Measurements from ENCODE around the gene ADAMTS18. TPM values are rescaled to one million over a fixed set of nuclear protein-coding genes. Genes with fewer than 3 reads are reported as not detected.

ADAMTS18 gene
- total RNA-seq, 2 donors from 2014 or later = 0.52 to 2.6 TPM

DNA sequence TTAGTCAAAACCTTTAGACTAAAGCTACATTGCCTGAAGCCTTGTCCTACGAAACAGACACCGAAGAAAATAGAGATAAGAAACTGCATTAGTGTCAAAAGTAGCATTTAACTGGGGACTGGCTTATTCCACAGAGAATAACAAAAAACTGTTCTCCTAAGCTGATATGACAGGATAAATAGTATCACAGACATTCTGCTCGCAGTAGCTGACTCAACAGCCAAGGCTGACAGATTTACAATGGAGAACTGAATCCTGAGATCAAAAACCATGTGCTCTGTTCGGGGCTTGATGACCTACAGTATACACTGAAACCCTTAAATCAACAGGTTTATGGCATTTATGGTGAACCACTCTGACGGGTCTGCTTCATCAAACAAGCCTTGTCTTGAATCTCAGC is 25.5 kb downstream of the ADAMTS18 start:
- ATAC-seq (no peak), DNase-seq (no peak)
- Histone ChIP-seq H3K27ac (no peak overlapping the region), H3K27me3 (no peaks in the 10 kb centered on the region), H3K4me3 (no peak overlapping the region), H3K36me3 (replicated peaks in 1 of 2; ENCODE audit: insufficient read depth in 1 of 2, low read depth in 2 of 2) (no peaks in the 10 kb centered on the region), H3K4me1 (no peaks in the 10 kb centered on the region), H3K9me3 (no peaks in the 10 kb centered on the region)
- intact Hi-C loops (cut with DNase I) = no loop called here
- no peak for TF ChIP-seq POLR2A (IDR thresholded peaks at IDR 0.05)
- TF ChIP-seq, protein P1, sequence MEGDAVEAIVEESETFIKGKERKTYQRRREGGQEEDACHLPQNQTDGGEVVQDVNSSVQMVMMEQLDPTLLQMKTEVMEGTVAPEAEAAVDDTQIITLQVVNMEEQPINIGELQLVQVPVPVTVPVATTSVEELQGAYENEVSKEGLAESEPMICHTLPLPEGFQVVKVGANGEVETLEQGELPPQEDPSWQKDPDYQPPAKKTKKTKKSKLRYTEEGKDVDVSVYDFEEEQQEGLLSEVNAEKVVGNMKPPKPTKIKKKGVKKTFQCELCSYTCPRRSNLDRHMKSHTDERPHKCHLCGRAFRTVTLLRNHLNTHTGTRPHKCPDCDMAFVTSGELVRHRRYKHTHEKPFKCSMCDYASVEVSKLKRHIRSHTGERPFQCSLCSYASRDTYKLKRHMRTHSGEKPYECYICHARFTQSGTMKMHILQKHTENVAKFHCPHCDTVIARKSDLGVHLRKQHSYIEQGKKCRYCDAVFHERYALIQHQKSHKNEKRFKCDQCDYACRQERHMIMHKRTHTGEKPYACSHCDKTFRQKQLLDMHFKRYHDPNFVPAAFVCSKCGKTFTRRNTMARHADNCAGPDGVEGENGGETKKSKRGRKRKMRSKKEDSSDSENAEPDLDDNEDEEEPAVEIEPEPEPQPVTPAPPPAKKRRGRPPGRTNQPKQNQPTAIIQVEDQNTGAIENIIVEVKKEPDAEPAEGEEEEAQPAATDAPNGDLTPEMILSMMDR (IDR thresholded peaks at IDR 0.05) = no peak
- 54 to 65% methylated on average over 5 of the region's 5 CpGs for WGBS, 2 donors

DNA sequence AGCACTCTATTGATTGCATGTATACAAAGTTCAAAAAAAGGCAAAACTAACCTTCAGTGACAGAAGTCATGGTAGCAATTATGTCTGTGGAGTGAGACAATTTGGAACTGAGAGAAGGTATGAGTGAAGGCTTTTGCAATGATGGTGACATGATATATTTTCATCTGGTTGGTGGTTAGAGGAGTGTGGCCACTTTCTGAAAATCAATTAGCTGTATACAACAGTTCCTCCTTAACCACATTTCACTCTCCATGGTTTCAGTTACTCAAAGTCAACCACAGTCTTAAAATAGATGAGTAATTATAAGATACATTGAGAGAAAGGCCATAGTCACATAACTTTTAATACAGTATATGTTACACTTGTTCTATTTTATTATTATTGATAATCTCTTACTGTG is 26.2 kb downstream of the ADAMTS18 start:
- H3K36me3 ChIP-seq (replicated peaks in 1 of 2; ENCODE audit: insufficient read depth in 1 of 2, low read depth in 2 of 2) = no peaks in the 10 kb centered on the region
- H3K27ac ChIP-seq = no peak overlapping the region
- DNase-seq (no peak), ATAC-seq (no peak)
- H3K27me3 ChIP-seq = no peaks in the 10 kb centered on the region
- no peaks in the 10 kb centered on the region for H3K9me3 ChIP-seq
- no peak overlapping the region for H3K4me3 ChIP-seq
- intact Hi-C loops (cut with DNase I) = no loop called here
- no peaks in the 10 kb centered on the region for H3K4me1 ChIP-seq
- TF ChIP-seq POLR2A (IDR thresholded peaks at IDR 0.05) = no peak
- TF ChIP-seq, protein P1 (IDR thresholded peaks at IDR 0.05) = no peak

DNA sequence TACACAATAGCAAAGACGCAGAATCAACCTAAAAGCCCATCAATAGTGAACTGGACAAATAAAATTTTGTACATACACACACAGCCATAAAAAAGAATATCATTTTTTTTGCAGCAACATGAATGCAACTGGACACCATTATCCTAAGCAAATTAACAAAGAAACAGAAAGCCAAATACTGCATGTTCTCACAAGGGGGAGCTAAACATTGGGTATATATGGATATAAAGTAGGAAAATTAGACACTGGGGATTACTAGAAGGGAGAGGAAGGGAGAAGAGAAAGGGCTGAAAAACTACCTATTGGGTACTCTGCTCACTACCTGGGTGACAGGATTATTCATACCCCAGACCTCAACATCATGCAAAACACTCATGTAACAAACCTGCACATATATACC is 28.2 kb downstream of the ADAMTS18 start:
- Histone ChIP-seq H3K36me3 (replicated peaks in 1 of 2; ENCODE audit: insufficient read depth in 1 of 2, low read depth in 2 of 2) (no peaks in the 10 kb centered on the region), H3K4me1 (no peaks in the 10 kb centered on the region), H3K27ac (no peak overlapping the region), H3K9me3 (no peaks in the 10 kb centered on the region), H3K4me3 (no peak overlapping the region), H3K27me3 (no peaks in the 10 kb centered on the region)
- WGBS, 2 donors = 83 to 84% methylated on average over 1 of the region's 1 CpG
- ATAC-seq (no peak), DNase-seq (no peak)
- intact Hi-C loops (cut with DNase I) = no loop called here
- TF ChIP-seq POLR2A (IDR thresholded peaks at IDR 0.05) = no peak
- TF ChIP-seq, protein P1 (IDR thresholded peaks at IDR 0.05) = no peak

DNA sequence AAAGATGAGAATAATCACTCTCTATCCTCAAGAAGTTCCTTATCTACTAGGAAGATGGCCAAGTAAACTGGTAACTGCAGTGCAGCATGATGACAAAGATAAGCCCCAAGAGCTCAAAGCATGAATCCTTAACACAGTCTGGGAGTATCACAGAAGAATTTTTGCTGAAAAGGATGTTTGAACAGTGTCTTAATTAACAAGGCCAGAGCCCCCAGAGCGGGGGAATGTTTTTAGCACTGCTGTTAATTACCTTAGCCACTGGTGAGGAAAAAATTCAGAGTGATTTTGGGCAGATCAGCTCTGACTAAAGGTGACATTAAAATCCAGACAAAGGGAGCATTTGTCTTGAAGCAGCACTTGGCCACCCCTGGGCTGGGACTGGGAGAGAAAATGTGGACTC is 30.1 kb downstream of the ADAMTS18 start:
- Histone ChIP-seq H3K4me3 (no peak overlapping the region), H3K27ac (no peak overlapping the region), H3K9me3 (no peaks in the 10 kb centered on the region), H3K36me3 (replicated peaks in 1 of 2; ENCODE audit: insufficient read depth in 1 of 2, low read depth in 2 of 2) (no peaks in the 10 kb centered on the region), H3K4me1 (no peaks in the 10 kb centered on the region), H3K27me3 (no peaks in the 10 kb centered on the region)
- DNase-seq (no peak), ATAC-seq (no peak)
- intact Hi-C loops (cut with DNase I) = no loop called here
- TF ChIP-seq, protein P1 (IDR thresholded peaks at IDR 0.05) = no peak
- TF ChIP-seq POLR2A (IDR thresholded peaks at IDR 0.05) = no peak
- 58 to 62% methylated on average over 1 of the region's 1 CpG for WGBS, 2 donors

DNA sequence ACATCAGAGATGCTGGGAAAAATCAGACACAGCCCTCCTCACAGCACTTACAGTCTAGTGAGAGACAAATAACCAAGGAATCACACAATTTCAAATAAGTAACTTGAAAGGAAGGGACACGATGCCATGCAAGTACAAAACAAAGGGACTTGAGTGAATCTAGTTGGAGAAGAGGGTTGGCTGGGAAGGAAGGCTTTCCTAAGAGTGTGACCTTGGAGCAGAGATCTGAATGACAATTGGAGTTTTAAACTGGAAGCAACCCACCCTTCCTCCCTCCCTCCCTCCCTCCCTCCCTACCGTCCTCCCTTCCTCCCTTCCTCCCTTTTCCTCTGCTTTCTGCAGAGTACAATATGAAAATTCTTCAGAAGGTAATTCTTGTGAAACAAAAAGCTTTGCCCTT is 31.1 kb downstream of the ADAMTS18 start:
- no peak for ATAC-seq
- no peaks in the 10 kb centered on the region for H3K27me3 ChIP-seq
- intact Hi-C loops (cut with DNase I) = no loop called here
- DNase-seq = no peak
- 54% methylated on average over 2 of the region's 2 CpGs for WGBS, 2 donors
- no peaks in the 10 kb centered on the region for H3K4me1 ChIP-seq
- H3K36me3 ChIP-seq (replicated peaks in 1 of 2; ENCODE audit: insufficient read depth in 1 of 2, low read depth in 2 of 2) = no peaks in the 10 kb centered on the region
- TF ChIP-seq, protein P1 (IDR thresholded peaks at IDR 0.05) = no peak
- TF ChIP-seq POLR2A (IDR thresholded peaks at IDR 0.05) = no peak
- H3K27ac ChIP-seq = no peak overlapping the region
- H3K4me3 ChIP-seq = no peak overlapping the region
- no peaks in the 10 kb centered on the region for H3K9me3 ChIP-seq

All from body of pancreas (tissue), 4 donors.